Hepatocyte (in vitro differentiated cells): ENCODE results near the gene MMP28. TPM values are rescaled to one million over a fixed set of nuclear protein-coding genes. Genes with fewer than 3 reads are reported as not detected.

Experiments
- DNase-seq: peaks from one replicate; pipeline ENCODE4 v3.0.0-alpha.2; 2016; ENCODE audit warnings: low spot score
- H2AFZ ChIP-seq: fragments of 200-600 bp; sonication (generic); 2 replicates; pipeline ENCODE4 v1.6.0; 2016; ENCODE audit warnings: antibody characterized with exemption, mild to moderate bottlenecking
- H3K27ac ChIP-seq: fragments of 200-600 bp; sonication (generic); 2 replicates; pipeline ENCODE4 v1.5.1; 2016; ENCODE audit warnings: mild to moderate bottlenecking
- H3K27me3 ChIP-seq: fragments of 200-600 bp; sonication (generic); 2 replicates; pipeline ENCODE4 v1.6.1; 2016
- H3K36me3 ChIP-seq: fragments of 200-600 bp; sonication (generic); replicated peaks from 2 replicates; pipeline ENCODE4 v1.5.1; 2016; ENCODE audit warnings: low read depth; ENCODE audit not compliant: insufficient read depth
- H3K4me1 ChIP-seq: fragments of 200-600 bp; sonication (generic); 2 replicates; pipeline ENCODE4 v1.5.1; 2016; ENCODE audit warnings: mild to moderate bottlenecking, moderate library complexity; ENCODE audit not compliant: insufficient read depth
- H3K4me2 ChIP-seq: fragments of 200-600 bp; sonication (generic); 2 replicates; pipeline ENCODE4 v1.6.0; 2016
- H3K4me3 ChIP-seq: fragments of 200-600 bp; sonication (generic); 2 replicates; pipeline ENCODE4 v1.5.1; 2016; ENCODE audit warnings: mild to moderate bottlenecking
- H3K79me2 ChIP-seq: fragments of 200-600 bp; sonication (generic); 2 replicates; pipeline ENCODE4 v1.6.0; 2017; ENCODE audit warnings: mild to moderate bottlenecking
- H3K9me2 ChIP-seq: fragments of 200-600 bp; sonication (generic); replicated peaks from 2 replicates; pipeline ENCODE4 v1.6.0; 2017; ENCODE audit warnings: mild to moderate bottlenecking; ENCODE audit not compliant: insufficient read depth
- H3K9me3 ChIP-seq: fragments of 200-600 bp; sonication (generic); 2 replicates; pipeline ENCODE4 v1.5.1; 2016; ENCODE audit warnings: low read depth, mild to moderate bottlenecking
- H4K20me1 ChIP-seq: fragments of 200-600 bp; sonication (generic); 2 replicates; pipeline ENCODE4 v1.6.0; 2016; ENCODE audit warnings: mild to moderate bottlenecking; ENCODE audit not compliant: insufficient read depth, poor library complexity, severe bottlenecking
- CTCF ChIP-seq: fragments of 200-600 bp; sonication (generic); IDR thresholded peaks from 2 replicates; pipeline ENCODE4 v1.5.1; 2016; ENCODE audit warnings: antibody characterized with exemption, mild to moderate bottlenecking; ENCODE audit not compliant: poor library complexity
- EZH2 ChIP-seq: fragments of 200-600 bp; sonication (generic); IDR thresholded peaks from 2 replicates; pipeline ENCODE4 v1.6.1; 2016; ENCODE audit warnings: antibody characterized with exemption, mild to moderate bottlenecking, borderline replicate concordance
- EZH2phosphoT487 ChIP-seq: fragments of 200-600 bp; sonication (generic); IDR thresholded peaks from one replicate; pipeline ENCODE4 v1.6.1; 2018; ENCODE audit warnings: antibody characterized with exemption, mild to moderate bottlenecking, low read depth, moderate library complexity; ENCODE audit not compliant: unreplicated experiment, severe bottlenecking
- WGBS: methylation state at CpG from one replicate; pipeline ENCODE4 v1.1.6; 2016; ENCODE audit warnings: low lambda C conversion rate; ENCODE audit errors: missing lambda C conversion rate; 5-methylcytosine and 5-hydroxymethylcytosine counted together
- polyA plus RNA-seq: library from polyadenylated mRNA; unstranded; fragments of >200 nt; fragmentation: Nextera tagmentation; extraction: Ambion mirVana; gene quantifications from 2 replicates; pipeline ENCODE4 v1.2.1, GENCODE V29; 2016
- total RNA-seq: library from RNA; depleted of rRNA; stranded (reverse); fragments of >200 nt; gene quantifications from 2 replicates; pipeline ENCODE4 v1.2.3, GENCODE V29; 2014

The MMP28 gene
- total and polyA plus RNA-seq, 2 experiments from 2014 or later = 12.0 to 18.0 TPM

GRCh38 chr17:35716897-35717465, 78.5 kb downstream of the MMP28 start:
- Histone ChIP-seq H3K4me2 (no peak overlapping the region), H3K9me2 (no peaks in the 10 kb centered on the region), H3K9me3 (no peaks in the 10 kb centered on the region), H3K27ac (peak overlapping the region; percentile 59), H3K27me3 (no peaks in the 10 kb centered on the region), H3K36me3 (peaks cover 3% of the 10 kb centered on the region), H4K20me1 (no peaks in the 10 kb centered on the region), H2AFZ (no peak overlapping the region), H3K79me2 (no peaks in the 10 kb centered on the region), H3K4me1 (peaks cover 18% of the 10 kb centered on the region), H3K4me3 (no peak overlapping the region)
- no peak for DNase-seq
- 64% methylated on average over 4 of the region's 4 CpGs for WGBS
- TF ChIP-seq CTCF (no peak), EZH2 (no peak), EZH2phosphoT487 (no peak)

GRCh38 chr17:35716173-35716572, 79.3 kb downstream of the MMP28 start:
- DNase-seq = no peak
- H3K36me3 ChIP-seq = peaks cover 3% of the 10 kb centered on the region
- no peak overlapping the region for H2AFZ ChIP-seq
- H3K79me2 ChIP-seq = no peaks in the 10 kb centered on the region
- H3K4me1 ChIP-seq = peaks cover 18% of the 10 kb centered on the region
- WGBS = 95% methylated on average over 3 of the region's 3 CpGs
- no peaks in the 10 kb centered on the region for H3K9me2 ChIP-seq
- H3K4me2 ChIP-seq = no peak overlapping the region
- H3K4me3 ChIP-seq = no peak overlapping the region
- TF ChIP-seq EZH2 (no peak), CTCF (no peak), EZH2phosphoT487 (no peak)
- no peak overlapping the region for H3K27ac ChIP-seq
- no peaks in the 10 kb centered on the region for H3K9me3 ChIP-seq
- no peaks in the 10 kb centered on the region for H4K20me1 ChIP-seq
- no peaks in the 10 kb centered on the region for H3K27me3 ChIP-seq

Other genes starting within 250 kb of the MMP28 start
- gene SLFN14, start 234.8 kb downstream of the MMP28 start, total RNA-seq = not detected in 2 replicates
- gene SLFN14, start 234.8 kb downstream of the MMP28 start, polyA plus RNA-seq = not detected in 2 replicates
- gene PEX12, start 217.1 kb downstream of the MMP28 start, total RNA-seq = 10.5 and 10.8 TPM in 2 replicates
- 3.6 and 9.0 TPM in 2 replicates for gene PEX12, start 217.1 kb downstream of the MMP28 start, polyA plus RNA-seq
- gene AP2B1, start 208.3 kb downstream of the MMP28 start, total RNA-seq = 87.0 and 100 TPM in 2 replicates
- gene AP2B1, start 208.3 kb downstream of the MMP28 start, polyA plus RNA-seq = 69.8 and 76.1 TPM in 2 replicates
- gene RASL10B, start 64.0 kb downstream of the MMP28 start, total RNA-seq = 7.4 and 7.6 TPM in 2 replicates
- 7.1 and 8.4 TPM in 2 replicates for gene RASL10B, start 64.0 kb downstream of the MMP28 start, polyA plus RNA-seq
- gene GAS2L2, start 42.4 kb downstream of the MMP28 start, total RNA-seq = not detected in 2 replicates
- not detected in 2 replicates for gene GAS2L2, start 42.4 kb downstream of the MMP28 start, polyA plus RNA-seq
- not detected in 2 replicates for gene C17orf50, start 34.8 kb downstream of the MMP28 start, total RNA-seq
- gene C17orf50, start 34.8 kb downstream of the MMP28 start, polyA plus RNA-seq = not detected in 2 replicates
- gene TAF15, start 13.8 kb upstream of the MMP28 start, total RNA-seq = 36.1 and 48.2 TPM in 2 replicates
- gene TAF15, start 13.8 kb upstream of the MMP28 start, polyA plus RNA-seq = 14.8 and 15.7 TPM in 2 replicates
- gene HEATR9, start 73.2 kb upstream of the MMP28 start, total RNA-seq = not detected in 2 replicates
- not detected in 2 replicates for gene HEATR9, start 73.2 kb upstream of the MMP28 start, polyA plus RNA-seq
- 0.72 and 1.4 TPM in 2 replicates for gene CCL5, start 84.7 kb upstream of the MMP28 start, total RNA-seq
- 0.54 and 1.1 TPM in 2 replicates for gene CCL5, start 84.7 kb upstream of the MMP28 start, polyA plus RNA-seq
- gene RDM1, start 135.1 kb upstream of the MMP28 start, total RNA-seq = 0.80 and 0.87 TPM in 2 replicates
- gene RDM1, start 135.1 kb upstream of the MMP28 start, polyA plus RNA-seq = 2.1 TPM in 1 of 2 replicates, not detected in the other
- gene LYZL6, start 148.1 kb upstream of the MMP28 start, total RNA-seq = not detected in 2 replicates
- not detected in 2 replicates for gene LYZL6, start 148.1 kb upstream of the MMP28 start, polyA plus RNA-seq
- gene CCL16, start 185.9 kb upstream of the MMP28 start, total RNA-seq = not detected in 2 replicates
- not detected in 2 replicates for gene CCL16, start 185.9 kb upstream of the MMP28 start, polyA plus RNA-seq
- gene CCL14, start 191.1 kb upstream of the MMP28 start, total RNA-seq = 0.27 and 1.5 TPM in 2 replicates
- 0.56 and 1.7 TPM in 2 replicates for gene CCL14, start 191.1 kb upstream of the MMP28 start, polyA plus RNA-seq
- 32.0 and 40.1 TPM in 2 replicates for gene CCL15, start 205.9 kb upstream of the MMP28 start, total RNA-seq
- gene CCL15, start 205.9 kb upstream of the MMP28 start, polyA plus RNA-seq = 39.0 and 42.2 TPM in 2 replicates
- not detected in 2 replicates for gene CCL23, start 222.3 kb upstream of the MMP28 start, total RNA-seq
- gene CCL23, start 222.3 kb upstream of the MMP28 start, polyA plus RNA-seq = not detected in 2 replicates